GM23248 (cell line): Measurements from ENCODE around the gene PLD4. TPM values are rescaled to one million over a fixed set of nuclear protein-coding genes. Genes with fewer than 3 reads are reported as not detected.
A peak's percentile ranks its signal among the peaks of the same experiment; 100 is the strongest.

Source experiments
- DNase-seq: peaks from one replicate; pipeline ENCODE4 v3.0.0-alpha.2; 2015
- H2AFZ ChIP-seq: fragments of 200-600 bp; sonication (generic); 2 replicates; pipeline ENCODE4 v1.6.1; 2016; ENCODE audit warnings: antibody characterized with exemption
- H3F3A ChIP-seq: fragments of 200-600 bp; sonication (generic); 2 replicates; pipeline ENCODE4 v1.6.1; 2016; ENCODE audit warnings: mild to moderate bottlenecking, antibody characterized with exemption, mixed run types; ENCODE audit not compliant: insufficient read depth
- H3K27ac ChIP-seq: fragments of 200-600 bp; sonication (generic); 2 replicates; pipeline ENCODE4 v1.5.1; 2016; ENCODE audit warnings: mild to moderate bottlenecking
- H3K27me3 ChIP-seq: fragments of 200-600 bp; sonication (generic); replicated peaks from 2 replicates; pipeline ENCODE4 v1.6.1; 2016; ENCODE audit warnings: mild to moderate bottlenecking; ENCODE audit not compliant: insufficient read depth
- H3K36me3 ChIP-seq: fragments of 200-600 bp; sonication (generic); 2 replicates; pipeline ENCODE4 v1.6.1; 2016; ENCODE audit warnings: low read depth, mild to moderate bottlenecking
- H3K4me1 ChIP-seq: fragments of 200-600 bp; sonication (generic); 2 replicates; pipeline ENCODE4 v1.6.1; 2016; ENCODE audit warnings: mild to moderate bottlenecking; ENCODE audit not compliant: insufficient read depth
- H3K4me2 ChIP-seq: fragments of 200-600 bp; sonication (generic); one replicate; pipeline ENCODE4 v1.6.1; 2016; ENCODE audit warnings: mild to moderate bottlenecking; ENCODE audit not compliant: unreplicated experiment
- H3K4me3 ChIP-seq: fragments of 200-600 bp; sonication (generic); 2 replicates; pipeline ENCODE4 v1.5.1; 2016; ENCODE audit warnings: mild to moderate bottlenecking
- H3K79me2 ChIP-seq: fragments of 200-600 bp; sonication (generic); 2 replicates; pipeline ENCODE4 v1.6.1; 2016; ENCODE audit warnings: mild to moderate bottlenecking; ENCODE audit not compliant: insufficient read depth
- H3K9ac ChIP-seq: fragments of 200-600 bp; sonication (generic); 2 replicates; pipeline ENCODE4 v1.6.1; 2016; ENCODE audit warnings: mild to moderate bottlenecking
- H3K9me2 ChIP-seq: fragments of 200-600 bp; sonication (generic); 2 replicates; pipeline ENCODE4 v1.6.1; 2016; ENCODE audit warnings: mixed run types, mild to moderate bottlenecking, moderate library complexity; ENCODE audit not compliant: insufficient read depth
- H3K9me3 ChIP-seq: fragments of 200-600 bp; sonication (generic); one replicate; pipeline ENCODE4 v1.6.1; 2017; ENCODE audit warnings: low read depth
- H4K20me1 ChIP-seq: fragments of 200-600 bp; sonication (generic); 2 replicates; pipeline ENCODE4 v1.6.0; 2016; ENCODE audit not compliant: insufficient read depth
- EZH2 ChIP-seq: fragments of 200-600 bp; sonication (generic); IDR thresholded peaks from 2 replicates; pipeline ENCODE4 v1.6.1; 2018; ENCODE audit warnings: antibody characterized with exemption, mild to moderate bottlenecking; ENCODE audit not compliant: insufficient read depth, poor library complexity, severe bottlenecking
- EZH2phosphoT487 ChIP-seq: fragments of 200-600 bp; sonication (generic); IDR thresholded peaks from 2 replicates; pipeline ENCODE4 v1.6.1; 2018; ENCODE audit warnings: antibody characterized with exemption, moderate library complexity, mild to moderate bottlenecking, low read depth; ENCODE audit not compliant: insufficient read depth
- WGBS, 2 experiments: methylation state at CpG; one replicate each; pipeline ENCODE4 v1.1.6; 2015 to 2017; ENCODE audit warnings: low lambda C conversion rate in 2 of 2, low coverage in 1 of 2; ENCODE audit errors: missing lambda C conversion rate in 2 of 2; 5-methylcytosine and 5-hydroxymethylcytosine counted together
- in situ Hi-C: fragments of 300-500 bp; cut with MboI; formaldehyde crosslinking; loops from 2 replicates; pipeline ENCODE4 v1.15.0; 2020
- polyA plus RNA-seq: library from polyadenylated mRNA; unstranded; fragments of >200 nt; fragmentation: Nextera tagmentation; extraction: Ambion mirVana; gene quantifications from 2 replicates; pipeline ENCODE4 v1.2.1, GENCODE V29; 2016
- total RNA-seq: library from RNA; depleted of rRNA; stranded (reverse); fragments of >200 nt; shearing (Covaris generic); gene quantifications from 2 replicates; pipeline ENCODE4 v1.2.3, GENCODE V29; 2014

Gene PLD4
- total and polyA plus RNA-seq, 2 experiments from 2014 or later, result not detected

GRCh38 chr14:104932676-104933631 lies 8.3 kb downstream of the PLD4 start:
- Histone ChIP-seq H2AFZ (peak overlapping the region; percentile 87), H3K4me1 (no peaks in the 10 kb centered on the region), H3K9me3 (no peaks in the 10 kb centered on the region), H3K27ac (no peak overlapping the region), H3K36me3 (no peaks in the 10 kb centered on the region), H4K20me1 (no peaks in the 10 kb centered on the region), H3K4me2 (peak overlapping the region; percentile 65), H3F3A (0 out of 2 replicates have a peak, but pooled peaks cover 6% of the 10 kb centered on the region), H3K79me2 (no peaks in the 10 kb centered on the region), H3K27me3 (no peaks in the 10 kb centered on the region), H3K9ac (peak overlapping the region; percentile 78), H3K9me2 (no peaks in the 10 kb centered on the region), H3K4me3 (peak overlapping the region; percentile 72)
- 12 to 20% methylated on average over 54 to 78 of the region's 100 CpGs for WGBS, 2 experiments
- DNase-seq, result peak; percentile 91
- TF ChIP-seq EZH2 (no peak), EZH2phosphoT487 (no peak)
- in situ Hi-C loops, result no loop called here

GRCh38 chr14:104933746-104934733 lies 9.4 kb downstream of the PLD4 start:
- H4K20me1 ChIP-seq, result no peaks in the 10 kb centered on the region
- no peaks in the 10 kb centered on the region for H3K9me3 ChIP-seq
- no peaks in the 10 kb centered on the region for H3K79me2 ChIP-seq
- 0 out of 2 replicates have a peak, but pooled peaks cover 11% of the 10 kb centered on the region for H3F3A ChIP-seq
- no peak for DNase-seq
- WGBS, 2 experiments, result 10 to 75% methylated on average over 3 to 40 of the region's 42 CpGs
- no peaks in the 10 kb centered on the region for H3K36me3 ChIP-seq
- H3K4me1 ChIP-seq, result no peaks in the 10 kb centered on the region
- H3K4me3 ChIP-seq, result no peak overlapping the region
- no peak for TF ChIP-seq EZH2phosphoT487
- no peak for TF ChIP-seq EZH2
- no peak overlapping the region for H3K27ac ChIP-seq
- no peak overlapping the region for H3K9ac ChIP-seq
- no peak overlapping the region for H3K4me2 ChIP-seq
- in situ Hi-C loops, result no loop called here
- H2AFZ ChIP-seq, result no peak overlapping the region
- H3K27me3 ChIP-seq, result no peaks in the 10 kb centered on the region
- no peaks in the 10 kb centered on the region for H3K9me2 ChIP-seq

GRCh38 chr14:104935026-104935650 lies 10.5 kb downstream of the PLD4 start:
- Histone ChIP-seq H3K79me2 (no peaks in the 10 kb centered on the region), H3K9me2 (no peaks in the 10 kb centered on the region), H3F3A (0 out of 2 replicates have a peak, but pooled peaks cover 11% of the 10 kb centered on the region), H3K9me3 (no peaks in the 10 kb centered on the region), H3K36me3 (no peaks in the 10 kb centered on the region), H2AFZ (no peak overlapping the region), H3K4me3 (no peak overlapping the region), H3K4me1 (no peaks in the 10 kb centered on the region), H4K20me1 (no peaks in the 10 kb centered on the region), H3K4me2 (no peak overlapping the region), H3K27ac (no peak overlapping the region), H3K27me3 (no peaks in the 10 kb centered on the region), H3K9ac (no peak overlapping the region)
- TF ChIP-seq EZH2, result no peak
- no peak for TF ChIP-seq EZH2phosphoT487
- DNase-seq, result no peak
- in situ Hi-C loops, result no loop called here
- 55 to 58% methylated on average over 3 of the region's 3 CpGs for WGBS, 2 experiments

- H2AFZ ChIP-seq, result no peak overlapping the region
- H3K4me3 ChIP-seq, result no peak overlapping the region
- in situ Hi-C loops, result no loop called here
- H3K9me3 ChIP-seq, result no peaks in the 10 kb centered on the region
- no peak for DNase-seq
- no peaks in the 10 kb centered on the region for H3K4me1 ChIP-seq
- H3K4me2 ChIP-seq, result no peak overlapping the region
- WGBS, 2 experiments, result 20 to 22% methylated on average over 2 of the region's 2 CpGs
- no peaks in the 10 kb centered on the region for H3K36me3 ChIP-seq
- no peaks in the 10 kb centered on the region for H4K20me1 ChIP-seq
- H3K79me2 ChIP-seq, result no peaks in the 10 kb centered on the region
- no peaks in the 10 kb centered on the region for H3K9me2 ChIP-seq
- no peaks in the 10 kb centered on the region for H3K27me3 ChIP-seq
- H3K9ac ChIP-seq, result no peak overlapping the region
- no peak overlapping the region for H3K27ac ChIP-seq
- no peak for TF ChIP-seq EZH2phosphoT487
- TF ChIP-seq EZH2, result no peak
- 0 out of 2 replicates have a peak, but pooled peaks cover 8% of the 10 kb centered on the region for H3F3A ChIP-seq
Observed at GRCh38 chr14:104935955-104936354, 11.3 kb downstream of the PLD4 start.
